Tibial nerve (tissue), 3 donors: ENCODE data around the gene GATAD1.
"Not testable (repeated sequence)": the region's sequence is repeated elsewhere in the genome, so short reads cannot be mapped to it uniquely, and the experiment has no call there.

Experiments used
- CTCF ChIP-seq, 5 experiments: fragments of 200-600 bp in 3 of 5; fragments of 450-650 bp in 2 of 5; sonication (generic) in 3 of 5; IDR thresholded peaks; one replicate each; pipeline ENCODE4 v1.5.1; 2016 to 2019; ENCODE audit warnings: antibody characterized with exemption in 5 of 5, mild to moderate bottlenecking in 3 of 5, moderate library complexity in 2 of 5
- POLR2A ChIP-seq, 2 donors: fragments of 450-650 bp; IDR thresholded peaks; one replicate each; pipeline ENCODE4 v1.6.1; 2017; ENCODE audit warnings: antibody characterized with exemption in 2 of 2, mild to moderate bottlenecking in 2 of 2, moderate library complexity in 2 of 2

- TF ChIP-seq POLR2A, CTCF (IDR thresholded peaks at IDR 0.05): not testable (repeated sequence)
These were observed 31.9 kb downstream of the GATAD1 start for GRCh38 chr7:92479146-92479545.
